Spleen (tissue), 7 donors: Measurements from ENCODE around the gene KIN.

ENCODE experiments used
- CTCF ChIP-seq, 11 experiments: fragments of 200-600 bp in 7 of 11; fragments of 450-650 bp in 4 of 11; sonication (generic) in 4 of 11; IDR thresholded peaks in 8 of 11; conservative IDR thresholded peaks in 3 of 11; 1 replicate in 7 of 11; 2 replicates in 4 of 11; pipeline versions ENCODE4 v1.4.0 to v1.8.0; 2016 to 2021; ENCODE audit warnings: antibody characterized with exemption in 11 of 11, inconsistent platforms in 4 of 11, mild to moderate bottlenecking in 1 of 11
- POLR2A ChIP-seq, 3 donors: fragments of 450-650 bp; IDR thresholded peaks; one replicate each; pipeline ENCODE4 v1.5.1; 2017; ENCODE audit warnings: antibody characterized with exemption in 3 of 3, mild to moderate bottlenecking in 1 of 3
- donor health status: DM: no; HTN: no; CAD: no; lungs with moderate emphysema.
- donor health status: DM: no; HTN: no; CAD: no.
- donor health status: DM: no; HTN: no; CAD: no.

- no peak for TF ChIP-seq CTCF (IDR thresholded peaks at IDR 0.05 in 8 of 11, conservative IDR thresholded peaks at IDR 0.05 in 3 of 11)
- TF ChIP-seq POLR2A (IDR thresholded peaks at IDR 0.05): no peak
Observed at GRCh38 chr10:7797582-7797981, 9.8 kb upstream of the KIN start.
